IPS-20b (cell line): ENCODE measurements around the gene TES.

ENCODE experiments used
- H3K27ac ChIP-seq: one replicate; pipeline ENCODE4 v1.5.1; 2013; ENCODE audit warnings: low read length
- H3K27me3 ChIP-seq: 2 replicates; pipeline ENCODE4 v1.6.1; 2013; ENCODE audit warnings: mild to moderate bottlenecking, low read length, inconsistent platforms; ENCODE audit not compliant: insufficient read depth
- H3K36me3 ChIP-seq: 2 replicates; pipeline ENCODE4 v1.6.1; 2013; ENCODE audit warnings: low read depth, mild to moderate bottlenecking, inconsistent platforms, low read length, moderate library complexity; ENCODE audit not compliant: insufficient read depth
- H3K4me1 ChIP-seq: 2 replicates; pipeline ENCODE4 v1.6.1; 2013; ENCODE audit warnings: mild to moderate bottlenecking, control low read depth, inconsistent platforms, low read length, moderate library complexity; ENCODE audit not compliant: insufficient read depth
- H3K4me3 ChIP-seq: 2 replicates; pipeline ENCODE4 v1.5.1; 2013; ENCODE audit warnings: mild to moderate bottlenecking, low read length, inconsistent platforms
- H3K9ac ChIP-seq: 2 replicates; pipeline ENCODE4 v1.6.1; 2013; ENCODE audit warnings: low read depth, mild to moderate bottlenecking, inconsistent platforms, low read length, moderate library complexity
- H3K9me3 ChIP-seq: 2 replicates; pipeline ENCODE4 v1.6.1; 2013; ENCODE audit warnings: mild to moderate bottlenecking, low read depth, low read length, inconsistent platforms; ENCODE audit not compliant: insufficient read depth

Gene TES

GRCh38 chr7:116249969-116250553, 39.7 kb downstream of the TES start:
- Histone ChIP-seq H3K4me1 (peaks cover 10% of the 10 kb centered on the region), H3K27me3 (no peaks in the 10 kb centered on the region), H3K27ac (no peak overlapping the region), H3K9ac (no peak overlapping the region), H3K9me3 (peaks cover 2% of the 10 kb centered on the region), H3K4me3 (no peak overlapping the region), H3K36me3 (peaks cover 10% of the 10 kb centered on the region; the same call in 1 of the 2 replicates)

- peaks cover 10% of the 10 kb centered on the region for H3K4me1 ChIP-seq
- no peak overlapping the region for H3K27ac ChIP-seq
- H3K36me3 ChIP-seq, result peaks cover 10% of the 10 kb centered on the region; the same call in 1 of the 2 replicates
- H3K9ac ChIP-seq, result no peak overlapping the region
- no peaks in the 10 kb centered on the region for H3K27me3 ChIP-seq
- no peaks in the 10 kb centered on the region; the same call in 1 of the 2 replicates for H3K9me3 ChIP-seq
- no peak overlapping the region for H3K4me3 ChIP-seq
These were observed 41.3 kb downstream of the TES start for GRCh38 chr7:116251675-116252074.

- H3K4me3 ChIP-seq, result no peak overlapping the region; the same call in 1 of the 2 replicates
- H3K27me3 ChIP-seq, result no peaks in the 10 kb centered on the region
- H3K36me3 ChIP-seq, result peaks cover 10% of the 10 kb centered on the region; the same call in 1 of the 2 replicates
- no peaks in the 10 kb centered on the region for H3K9me3 ChIP-seq
- H3K27ac ChIP-seq, result no peak overlapping the region
- peaks cover 10% of the 10 kb centered on the region for H3K4me1 ChIP-seq
- no peak overlapping the region for H3K9ac ChIP-seq
These were observed 41.9 kb downstream of the TES start for GRCh38 chr7:116252249-116252648.

- no peaks in the 10 kb centered on the region for H3K9me3 ChIP-seq
- H3K27me3 ChIP-seq, result no peaks in the 10 kb centered on the region
- no peak overlapping the region for H3K9ac ChIP-seq
- peaks cover 6% of the 10 kb centered on the region; the same call in 1 of the 2 replicates for H3K4me1 ChIP-seq
- H3K36me3 ChIP-seq, result no peaks in the 10 kb centered on the region
- no peak overlapping the region for H3K4me3 ChIP-seq
- H3K27ac ChIP-seq, result no peak overlapping the region
These were observed 46.8 kb downstream of the TES start for GRCh38 chr7:116257156-116257555.

GRCh38 chr7:116258734-116259133, 48.4 kb downstream of the TES start:
- H3K9ac ChIP-seq, result no peak overlapping the region
- H3K27me3 ChIP-seq, result no peaks in the 10 kb centered on the region
- H3K4me3 ChIP-seq, result no peak overlapping the region
- H3K9me3 ChIP-seq, result no peaks in the 10 kb centered on the region
- no peak overlapping the region for H3K27ac ChIP-seq
- no peaks in the 10 kb centered on the region for H3K4me1 ChIP-seq
- H3K36me3 ChIP-seq, result no peaks in the 10 kb centered on the region

- H3K4me3 ChIP-seq, result no peak overlapping the region
- H3K9ac ChIP-seq, result no peak overlapping the region
- no peaks in the 10 kb centered on the region for H3K27me3 ChIP-seq
- H3K9me3 ChIP-seq, result no peaks in the 10 kb centered on the region
- H3K36me3 ChIP-seq, result no peaks in the 10 kb centered on the region
- H3K27ac ChIP-seq, result no peak overlapping the region
- H3K4me1 ChIP-seq, result no peaks in the 10 kb centered on the region
These were observed 49.0 kb downstream of the TES start for GRCh38 chr7:116259156-116259870.

GRCh38 chr7:116259871-116260440, 49.6 kb downstream of the TES start:
- no peaks in the 10 kb centered on the region for H3K4me1 ChIP-seq

GRCh38 chr7:116261904-116262303, 51.6 kb downstream of the TES start:
- H3K9me3 ChIP-seq, result no peaks in the 10 kb centered on the region
- no peaks in the 10 kb centered on the region for H3K36me3 ChIP-seq
- no peak overlapping the region for H3K4me3 ChIP-seq
- no peaks in the 10 kb centered on the region for H3K27me3 ChIP-seq
- H3K9ac ChIP-seq, result no peak overlapping the region
- no peaks in the 10 kb centered on the region for H3K4me1 ChIP-seq
- H3K27ac ChIP-seq, result no peak overlapping the region

More at GRCh38 chr7:116259871-116260440, 49.6 kb downstream of the TES start:
- Histone ChIP-seq H3K4me3 (no peak overlapping the region), H3K9me3 (no peaks in the 10 kb centered on the region), H3K27ac (no peak overlapping the region), H3K9ac (no peak overlapping the region), H3K36me3 (no peaks in the 10 kb centered on the region), H3K27me3 (no peaks in the 10 kb centered on the region)

GRCh38 chr7:116265881-116266280, 55.5 kb downstream of the TES start:
- no peak overlapping the region for H3K27ac ChIP-seq
- no peaks in the 10 kb centered on the region for H3K36me3 ChIP-seq
- no peak overlapping the region for H3K9ac ChIP-seq
- H3K9me3 ChIP-seq, result no peaks in the 10 kb centered on the region
- no peaks in the 10 kb centered on the region for H3K27me3 ChIP-seq
- H3K4me1 ChIP-seq, result no peaks in the 10 kb centered on the region; the same call in 1 of the 2 replicates
- no peak overlapping the region for H3K4me3 ChIP-seq

GRCh38 chr7:116269466-116269865, 59.1 kb downstream of the TES start:
- no peaks in the 10 kb centered on the region for H3K9me3 ChIP-seq
- H3K4me1 ChIP-seq, result peaks cover 10% of the 10 kb centered on the region
- H3K4me3 ChIP-seq, result no peak overlapping the region
- no peak overlapping the region for H3K9ac ChIP-seq
- H3K27me3 ChIP-seq, result no peaks in the 10 kb centered on the region
- H3K36me3 ChIP-seq, result no peaks in the 10 kb centered on the region
- H3K27ac ChIP-seq, result no peak overlapping the region

- Histone ChIP-seq H3K4me3 (no peak overlapping the region), H3K27ac (no peak overlapping the region), H3K36me3 (no peaks in the 10 kb centered on the region), H3K4me1 (peaks cover 10% of the 10 kb centered on the region), H3K9me3 (no peaks in the 10 kb centered on the region), H3K27me3 (no peaks in the 10 kb centered on the region), H3K9ac (no peak overlapping the region)
These were observed 61.0 kb downstream of the TES start for GRCh38 chr7:116271161-116271913.
